ENCODE data around the gene ZNF614.
"Not testable (repeated sequence)": the region's sequence is repeated elsewhere in the genome, so short reads cannot be mapped to it uniquely, and the experiment has no call there.

Gene ZNF614

GRCh38 chr19:52065399-52065798, 37.2 kb upstream of the ZNF614 start:
- no peak overlapping the region for H3K18ac ChIP-seq (ENCODE audit: low read depth in 1 of 2, low read length in 2 of 2)
- H4K8ac ChIP-seq (ENCODE audit: low read length), result no peak overlapping the region
- H3K36me3 ChIP-seq (ENCODE audit: control insufficient read depth in 1 of 2, insufficient read depth in 2 of 2, low read depth in 1 of 2, low read length in 2 of 2), result peaks cover 46 to 91% of the 10 kb centered on the region in 2 experiments
- H2BK12ac ChIP-seq (ENCODE audit: low read length in 2 of 2), result no peak overlapping the region
- peak overlapping the region in 1 of 2 experiments; percentile 57 for H3K4me3 ChIP-seq (ENCODE audit: insufficient read depth in 1 of 2, low read depth in 1 of 2, low read length in 2 of 2)
- H3K27ac ChIP-seq (ENCODE audit: low read length, poor library complexity, severe bottlenecking), result no peak overlapping the region
- peaks cover 28% of the 10 kb centered on the region for H3K79me1 ChIP-seq (replicated peaks; ENCODE audit: low read length, poor library complexity, severe bottlenecking)
- no peaks in the 10 kb centered on the region for H3K27me3 ChIP-seq (ENCODE audit: control insufficient read depth in 1 of 2, insufficient read depth in 1 of 2, low read length in 2 of 2)
- H3K23ac ChIP-seq (ENCODE audit: low read length in 2 of 2), result no peak overlapping the region
- no peak overlapping the region for H2BK15ac ChIP-seq (ENCODE audit: low read depth, poor library complexity, severe bottlenecking)
- no peak overlapping the region for H3K9ac ChIP-seq (ENCODE audit: low read length)
- no peak overlapping the region for H2BK120ac ChIP-seq (ENCODE audit: low read depth, low read length)
- peaks cover 98% of the 10 kb centered on the region for H3K9me3 ChIP-seq (ENCODE audit: control insufficient read depth, low read length)
- no peak overlapping the region for H3K4ac ChIP-seq (ENCODE audit: low read depth in 1 of 2, low read length in 2 of 2)
- WGBS, result 98% methylated on average over 5 of the region's 6 CpGs
- no peak overlapping the region for H3K4me2 ChIP-seq (ENCODE audit: low read length, poor library complexity, severe bottlenecking)
- H4K91ac ChIP-seq (ENCODE audit: low read length), result no peak overlapping the region
- no peaks in the 10 kb centered on the region for H3K4me1 ChIP-seq (ENCODE audit: control insufficient read depth, insufficient read depth, low read depth, low read length)
- no peak overlapping the region for H2BK5ac ChIP-seq (ENCODE audit: low read depth, low read length, poor library complexity, severe bottlenecking)
- no peak overlapping the region for H2AFZ ChIP-seq (ENCODE audit: low read depth, low read length)
- no peak overlapping the region for H3K14ac ChIP-seq (ENCODE audit: low read length in 2 of 2)
- H2AK5ac ChIP-seq (ENCODE audit: low read length, severe bottlenecking), result no peak overlapping the region
- no peak for DNase-seq

- 96% methylated on average over 3 of the region's 3 CpGs for WGBS
- H2AFZ ChIP-seq (ENCODE audit: low read depth, low read length); H3K23ac ChIP-seq (ENCODE audit: low read length in 2 of 2); H3K9ac ChIP-seq (ENCODE audit: low read length); H3K14ac ChIP-seq (ENCODE audit: low read length in 2 of 2); H2BK120ac ChIP-seq (ENCODE audit: low read depth, low read length); H3K4me1 ChIP-seq (ENCODE audit: control insufficient read depth, insufficient read depth, low read depth, low read length); H3K27me3 ChIP-seq (ENCODE audit: control insufficient read depth in 1 of 2, insufficient read depth in 1 of 2, low read length in 2 of 2); DNase-seq; H2AK5ac ChIP-seq (ENCODE audit: low read length, severe bottlenecking); H3K4ac ChIP-seq (ENCODE audit: low read depth in 1 of 2, low read length in 2 of 2); H3K27ac ChIP-seq (ENCODE audit: low read length, poor library complexity, severe bottlenecking); H4K8ac ChIP-seq (ENCODE audit: low read length); H3K18ac ChIP-seq (ENCODE audit: low read depth in 1 of 2, low read length in 2 of 2); H2BK12ac ChIP-seq (ENCODE audit: low read length in 2 of 2); H4K91ac ChIP-seq (ENCODE audit: low read length); H3K4me3 ChIP-seq (ENCODE audit: insufficient read depth in 1 of 2, low read depth in 1 of 2, low read length in 2 of 2); H2BK5ac ChIP-seq (ENCODE audit: low read depth, low read length, poor library complexity, severe bottlenecking); H2BK15ac ChIP-seq (ENCODE audit: low read depth, poor library complexity, severe bottlenecking); H3K4me2 ChIP-seq (ENCODE audit: low read length, poor library complexity, severe bottlenecking): not testable (repeated sequence)
- H3K36me3 ChIP-seq (ENCODE audit: control insufficient read depth in 1 of 2, insufficient read depth in 2 of 2, low read depth in 1 of 2, low read length in 2 of 2), result peaks cover 4 to 28% of the 10 kb centered on the region in 2 experiments
- H3K79me1 ChIP-seq (replicated peaks; ENCODE audit: low read length, poor library complexity, severe bottlenecking), result peaks cover 13% of the 10 kb centered on the region
- peaks cover 51% of the 10 kb centered on the region for H3K9me3 ChIP-seq (ENCODE audit: control insufficient read depth, low read length)
These were observed 28.3 kb upstream of the ZNF614 start for GRCh38 chr19:52056480-52056879.

GRCh38 chr19:52051736-52052135, 23.6 kb upstream of the ZNF614 start:
- H3K36me3 ChIP-seq (ENCODE audit: control insufficient read depth in 1 of 2, insufficient read depth in 2 of 2, low read depth in 1 of 2, low read length in 2 of 2), result peaks cover 0 to 12% of the 10 kb centered on the region in 2 experiments
- H2BK12ac ChIP-seq (ENCODE audit: low read length in 2 of 2); H3K27ac ChIP-seq (ENCODE audit: low read length, poor library complexity, severe bottlenecking); H3K14ac ChIP-seq (ENCODE audit: low read length in 2 of 2); H4K8ac ChIP-seq (ENCODE audit: low read length); DNase-seq; H3K18ac ChIP-seq (ENCODE audit: low read depth in 1 of 2, low read length in 2 of 2); H3K4me2 ChIP-seq (ENCODE audit: low read length, poor library complexity, severe bottlenecking); H3K27me3 ChIP-seq (ENCODE audit: control insufficient read depth in 1 of 2, insufficient read depth in 1 of 2, low read length in 2 of 2); H3K4ac ChIP-seq (ENCODE audit: low read depth in 1 of 2, low read length in 2 of 2); H2BK5ac ChIP-seq (ENCODE audit: low read depth, low read length, poor library complexity, severe bottlenecking); H3K4me1 ChIP-seq (ENCODE audit: control insufficient read depth, insufficient read depth, low read depth, low read length); H2AK5ac ChIP-seq (ENCODE audit: low read length, severe bottlenecking); H4K91ac ChIP-seq (ENCODE audit: low read length); H3K9ac ChIP-seq (ENCODE audit: low read length); H2AFZ ChIP-seq (ENCODE audit: low read depth, low read length); H2BK120ac ChIP-seq (ENCODE audit: low read depth, low read length); H3K23ac ChIP-seq (ENCODE audit: low read length in 2 of 2); H2BK15ac ChIP-seq (ENCODE audit: low read depth, poor library complexity, severe bottlenecking): not testable (repeated sequence)
- peaks cover 30% of the 10 kb centered on the region for H3K9me3 ChIP-seq (ENCODE audit: control insufficient read depth, low read length)
- H3K79me1 ChIP-seq (replicated peaks; ENCODE audit: low read length, poor library complexity, severe bottlenecking), result peaks cover 13% of the 10 kb centered on the region
- no CpG with 5 or more reads among the region's 1 CpG for WGBS
- H3K4me3 ChIP-seq (ENCODE audit: insufficient read depth in 1 of 2, low read depth in 1 of 2, low read length in 2 of 2), result peak overlapping the region in 1 of 2 experiments; percentile 23

GRCh38 chr19:52048555-52049501, 20.6 kb upstream of the ZNF614 start, which contains the start of gene ZNF432:
Gene ZNF432 (minus strand): TSS chr19:52048838. CDS start chr19:52046868, 1,970 bp downstream.
- H4K91ac ChIP-seq (ENCODE audit: low read length), result no peak within 1 kb of the TSS
- H3K9me3 ChIP-seq (ENCODE audit: control insufficient read depth, low read length), result peaks cover 40% of the 10 kb centered on the region
- no peak within 1 kb of the TSS for H2BK15ac ChIP-seq (ENCODE audit: low read depth, poor library complexity, severe bottlenecking)
- H2BK12ac ChIP-seq (ENCODE audit: low read length in 2 of 2), result no peak within 1 kb of the TSS
- peaks cover 21% of the 10 kb centered on the region for H3K79me1 ChIP-seq (replicated peaks; ENCODE audit: low read length, poor library complexity, severe bottlenecking)
- H3K36me3 ChIP-seq (ENCODE audit: control insufficient read depth in 1 of 2, insufficient read depth in 2 of 2, low read depth in 1 of 2, low read length in 2 of 2), result peaks cover 13 to 41% of the 10 kb centered on the region in 2 experiments
- peak within 1 kb of the TSS; percentile 68 to 90 for H3K18ac ChIP-seq (ENCODE audit: low read depth in 1 of 2, low read length in 2 of 2)
- H2AFZ ChIP-seq (ENCODE audit: low read depth, low read length), result peak within 1 kb of the TSS; percentile 68
- H2AK5ac ChIP-seq (ENCODE audit: low read length, severe bottlenecking), result no peak within 1 kb of the TSS
- peak within 1 kb of the TSS; percentile 24 for H2BK5ac ChIP-seq (ENCODE audit: low read depth, low read length, poor library complexity, severe bottlenecking)
- peak within 1 kb of the TSS; percentile 69 for H3K27ac ChIP-seq (ENCODE audit: low read length, poor library complexity, severe bottlenecking)
- peak within 1 kb of the TSS; percentile 70 to 92 for H3K4me3 ChIP-seq (ENCODE audit: insufficient read depth in 1 of 2, low read depth in 1 of 2, low read length in 2 of 2)
- peak within 1 kb of the TSS; percentile 42 for H2BK120ac ChIP-seq (ENCODE audit: low read depth, low read length)
- H3K4ac ChIP-seq (ENCODE audit: low read depth in 1 of 2, low read length in 2 of 2), result peak within 1 kb of the TSS in 1 of 2 experiments; percentile 62
- peak within 1 kb of the TSS; percentile 77 for H4K8ac ChIP-seq (ENCODE audit: low read length)
- no peak within 1 kb of the TSS for H3K14ac ChIP-seq (ENCODE audit: low read length in 2 of 2)
- no peaks in the 10 kb centered on the region for H3K27me3 ChIP-seq (ENCODE audit: control insufficient read depth in 1 of 2, insufficient read depth in 1 of 2, low read length in 2 of 2)
- no peaks in the 10 kb centered on the region for H3K4me1 ChIP-seq (ENCODE audit: control insufficient read depth, insufficient read depth, low read depth, low read length)
- peak; percentile 95 for DNase-seq
- peak within 1 kb of the TSS; percentile 98 for H3K9ac ChIP-seq (ENCODE audit: low read length)
- WGBS, result 2% methylated on average over 60 of the region's 60 CpGs
- no peak within 1 kb of the TSS for H3K23ac ChIP-seq (ENCODE audit: low read length in 2 of 2)
- H3K4me2 ChIP-seq (ENCODE audit: low read length, poor library complexity, severe bottlenecking), result peak within 1 kb of the TSS; percentile 62
